CD8-positive, alpha-beta memory T cell (primary cell): ENCODE results near the gene POU6F2. TPM values are rescaled to one million over a fixed set of nuclear protein-coding genes. Genes with fewer than 3 reads are reported as not detected.
"Not testable (repeated sequence)": the region's sequence is repeated elsewhere in the genome, so short reads cannot be mapped to it uniquely, and the experiment has no call there.

Experiments
- CTCF ChIA-PET: fragments of 350-600 bp; sonication (Branson Sonifier 250); formaldehyde crosslinking; loops from one replicate; lab custom pipeline; 2021; ENCODE audit warnings: antibody characterized with exemption; lab: Charles Lee
- POLR2A ChIA-PET: fragments of 350-600 bp; sonication (Branson Sonifier 250); formaldehyde crosslinking; loops from one replicate; lab custom pipeline; 2021; ENCODE audit warnings: antibody characterized with exemption; lab: Charles Lee
- DNase-seq, 5 donors: peaks; one replicate each; pipeline versions ENCODE4 v3.0.0 to v3.0.0-alpha.2; 2020 to 2022; ENCODE audit warnings: mixed read lengths in 1 of 5
- H3K27ac ChIP-seq: one replicate; pipeline ENCODE4 v1.7.0; 2013; ENCODE audit warnings: low read depth, mild to moderate bottlenecking, low read length, moderate library complexity
- H3K27me3 ChIP-seq: 2 replicates; pipeline ENCODE4 v1.7.0; 2013; ENCODE audit warnings: low read length, mild to moderate bottlenecking; ENCODE audit not compliant: insufficient read depth, poor library complexity, severe bottlenecking
- H3K36me3 ChIP-seq: 2 replicates; pipeline ENCODE4 v1.7.0; 2013; ENCODE audit warnings: mild to moderate bottlenecking, low read length, moderate library complexity; ENCODE audit not compliant: insufficient read depth
- H3K4me1 ChIP-seq: 2 replicates; pipeline ENCODE4 v1.7.0; 2013; ENCODE audit warnings: mild to moderate bottlenecking, low read length, moderate library complexity; ENCODE audit not compliant: insufficient read depth
- H3K4me3 ChIP-seq: 2 replicates; pipeline ENCODE4 v1.7.0; 2013; ENCODE audit warnings: mild to moderate bottlenecking, low read length
- H3K9me3 ChIP-seq: 2 replicates; pipeline ENCODE4 v1.7.0; 2013; ENCODE audit warnings: mild to moderate bottlenecking, low read length
- H3K27ac Mint-ChIP-seq, 8 donors: one replicate each; pipeline ENCODE4 v1.8.0; 2020 to 2021; ENCODE audit warnings: mixed read lengths in 8 of 8, mild to moderate bottlenecking in 6 of 8, inconsistent platforms in 3 of 8, moderate library complexity in 3 of 8
- H3K27me3 Mint-ChIP-seq, 2 donors: one replicate each; pipeline ENCODE4 v1.8.0; 2020 to 2021; ENCODE audit warnings: mixed read lengths in 2 of 2, mild to moderate bottlenecking in 1 of 2, moderate library complexity in 1 of 2
- H3K36me3 Mint-ChIP-seq, 3 donors: one replicate each; pipeline ENCODE4 v1.8.0; 2020 to 2021; ENCODE audit warnings: mixed read lengths in 3 of 3, inconsistent platforms in 1 of 3, mild to moderate bottlenecking in 1 of 3
- H3K4me1 Mint-ChIP-seq, 3 donors: one replicate each; pipeline ENCODE4 v1.8.0; 2020 to 2021; ENCODE audit warnings: mixed read lengths in 3 of 3, inconsistent platforms in 1 of 3, mild to moderate bottlenecking in 1 of 3
- H3K4me3 Mint-ChIP-seq, 7 donors: one replicate each; pipeline ENCODE4 v1.8.0; 2020 to 2021; ENCODE audit warnings: mixed read lengths in 7 of 7, mild to moderate bottlenecking in 6 of 7, moderate library complexity in 4 of 7, inconsistent platforms in 2 of 7
- H3K9me3 Mint-ChIP-seq, 5 donors: one replicate each; pipeline ENCODE4 v1.8.0; 2020 to 2022; ENCODE audit warnings: mixed read lengths in 5 of 5, mild to moderate bottlenecking in 3 of 5, moderate library complexity in 2 of 5, inconsistent platforms in 1 of 5
- polyA plus RNA-seq: library from polyadenylated mRNA; unstranded; fragments of 300-500 nt; fragmentation: Illumina TruSeq; gene quantifications from one replicate; pipeline ENCODE4 v1.2.3, GENCODE V29; 2021
- total RNA-seq, 2 experiments: library from RNA; stranded (reverse); gene quantifications; one replicate each; pipeline ENCODE4 v1.2.3, GENCODE V29; 2021

POU6F2 gene
- total and polyA plus RNA-seq, 3 experiments from 2014 or later, result not detected

- H3K27me3 Mint-ChIP-seq, result peaks cover 0 to 1% of the 10 kb centered on the region in 2 donors
- no peaks in the 10 kb centered on the region for H3K4me1 Mint-ChIP-seq
Measured at GRCh38 chr7:39187130-39187529, 209.4 kb downstream of the POU6F2 start.

GRCh38 chr7:39192476-39192875 lies 214.8 kb downstream of the POU6F2 start:
- H3K36me3 Mint-ChIP-seq, result no peaks in the 10 kb centered on the region
- H3K27ac Mint-ChIP-seq, result no peak overlapping the region
- H3K4me1 Mint-ChIP-seq, result no peaks in the 10 kb centered on the region
- DNase-seq, result no peak
- peaks cover 0 to 2% (median 0%) of the 10 kb centered on the region in 5 donors for H3K9me3 Mint-ChIP-seq
- Histone ChIP-seq H3K9me3 (no peaks in the 10 kb centered on the region), H3K36me3 (no peaks in the 10 kb centered on the region), H3K4me1 (no peaks in the 10 kb centered on the region), H3K27me3 (no peaks in the 10 kb centered on the region), H3K4me3 (no peak overlapping the region), H3K27ac (no peak overlapping the region)
- H3K27me3 Mint-ChIP-seq, result peaks cover 0 to 1% of the 10 kb centered on the region in 2 donors
- POLR2A ChIA-PET, result no interaction called here
- no peak overlapping the region for H3K4me3 Mint-ChIP-seq
- CTCF ChIA-PET, result no interaction called here

More at GRCh38 chr7:39187130-39187529, 209.4 kb downstream of the POU6F2 start:
- ChIA-PET CTCF (no interaction called here), POLR2A (no interaction called here)
- Mint-ChIP-seq H3K9me3 (no peaks in the 10 kb centered on the region), H3K36me3 (no peaks in the 10 kb centered on the region), H3K27ac (no peak overlapping the region), H3K4me3 (no peak overlapping the region)
- Histone ChIP-seq H3K4me1 (no peaks in the 10 kb centered on the region), H3K27ac (no peak overlapping the region), H3K27me3 (no peaks in the 10 kb centered on the region), H3K9me3 (no peaks in the 10 kb centered on the region), H3K4me3 (no peak overlapping the region), H3K36me3 (no peaks in the 10 kb centered on the region)
- DNase-seq, result no peak

- CTCF ChIA-PET, H3K4me1 ChIP-seq, H3K4me3 Mint-ChIP-seq, H3K4me1 Mint-ChIP-seq, H3K9me3 ChIP-seq, H3K4me3 ChIP-seq, H3K27me3 Mint-ChIP-seq, POLR2A ChIA-PET, DNase-seq, H3K27ac ChIP-seq, H3K27ac Mint-ChIP-seq, H3K36me3 ChIP-seq, H3K36me3 Mint-ChIP-seq, H3K9me3 Mint-ChIP-seq, H3K27me3 ChIP-seq: not testable (repeated sequence)
Measured at GRCh38 chr7:39194388-39194787, 216.7 kb downstream of the POU6F2 start.

DNA sequence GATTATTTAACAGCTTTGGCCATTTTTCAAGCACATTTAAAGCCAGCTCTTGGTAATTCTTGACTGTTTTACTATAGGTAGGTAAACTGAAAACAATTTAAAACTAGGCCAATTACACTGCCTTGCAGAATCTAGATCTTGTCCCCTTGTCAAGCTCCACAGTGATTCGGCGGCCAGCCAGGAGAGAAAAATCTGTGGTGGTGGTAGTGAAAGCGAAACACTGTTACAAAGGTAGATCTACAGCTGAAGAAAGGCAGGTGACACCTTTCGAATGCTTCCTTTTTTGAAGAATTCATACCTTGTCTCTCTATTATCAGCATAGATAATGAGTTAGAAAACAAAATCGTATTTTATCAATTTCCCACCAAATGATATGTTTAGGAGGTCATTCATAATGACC lies 218.3 kb downstream of the POU6F2 start:
- no peak for DNase-seq
- ChIA-PET CTCF (no interaction called here), POLR2A (no interaction called here)
- Histone ChIP-seq H3K36me3 (no peaks in the 10 kb centered on the region), H3K4me1 (no peaks in the 10 kb centered on the region), H3K27ac (no peak overlapping the region), H3K4me3 (no peak overlapping the region), H3K27me3 (no peaks in the 10 kb centered on the region), H3K9me3 (no peaks in the 10 kb centered on the region)
- no peaks in the 10 kb centered on the region for H3K36me3 Mint-ChIP-seq
- H3K27me3 Mint-ChIP-seq, result no peaks in the 10 kb centered on the region
- no peak overlapping the region for H3K4me3 Mint-ChIP-seq
- peaks cover 0 to 2% (median 0%) of the 10 kb centered on the region in 5 donors for H3K9me3 Mint-ChIP-seq
- H3K27ac Mint-ChIP-seq, result no peak overlapping the region
- no peaks in the 10 kb centered on the region for H3K4me1 Mint-ChIP-seq

DNA sequence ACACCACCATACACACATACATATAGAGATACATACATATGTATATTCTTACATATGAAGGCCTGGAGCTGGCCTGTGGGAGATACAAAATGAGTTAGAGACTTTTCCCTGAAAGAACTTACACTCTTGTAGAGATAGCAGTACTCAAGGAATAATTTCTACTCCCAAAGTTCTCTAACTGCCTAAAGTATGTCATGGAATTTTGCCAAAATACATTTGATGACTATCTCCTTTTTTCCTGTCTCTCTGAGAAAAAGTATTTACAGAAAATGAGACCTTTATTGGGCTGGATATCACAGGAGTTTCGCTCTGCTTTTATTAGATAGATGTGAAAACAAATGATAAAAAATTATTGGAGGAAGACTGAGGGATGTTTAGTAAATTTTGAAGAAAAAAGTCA lies 220.1 kb downstream of the POU6F2 start:
- DNase-seq, result no peak
- Mint-ChIP-seq H3K4me3 (no peak overlapping the region), H3K27ac (no peak overlapping the region), H3K9me3 (peaks cover 0 to 2% (median 0%) of the 10 kb centered on the region in 5 donors), H3K36me3 (no peaks in the 10 kb centered on the region), H3K4me1 (no peaks in the 10 kb centered on the region), H3K27me3 (no peaks in the 10 kb centered on the region)
- no peak overlapping the region for H3K4me3 ChIP-seq
- no peak overlapping the region for H3K27ac ChIP-seq
- no peaks in the 10 kb centered on the region for H3K36me3 ChIP-seq
- H3K4me1 ChIP-seq, result no peaks in the 10 kb centered on the region
- no peaks in the 10 kb centered on the region for H3K9me3 ChIP-seq
- ChIA-PET CTCF (no interaction called here), POLR2A (no interaction called here)
- H3K27me3 ChIP-seq, result no peaks in the 10 kb centered on the region

DNA sequence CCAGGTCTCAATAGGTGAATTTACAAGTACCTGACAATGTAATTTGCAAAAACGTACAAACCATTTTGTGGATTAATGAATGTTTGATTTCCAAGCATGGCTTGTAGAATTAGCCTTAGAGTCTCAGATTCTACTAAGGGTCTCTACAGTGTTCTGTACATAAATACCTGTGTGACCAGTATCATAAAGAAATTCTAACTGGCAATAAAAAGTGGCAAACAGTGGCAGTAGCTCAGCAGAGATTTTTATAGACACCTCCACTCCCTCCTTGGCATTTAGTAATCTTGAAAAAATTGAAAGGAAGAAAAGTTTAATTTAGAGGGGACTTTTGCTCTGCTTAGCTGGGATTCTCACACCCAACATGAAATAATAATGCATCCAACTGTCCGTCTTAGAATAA lies 220.8 kb downstream of the POU6F2 start:
- no peaks in the 10 kb centered on the region for H3K36me3 ChIP-seq
- H3K27me3 Mint-ChIP-seq, result peaks cover 0 to under 1% of the 10 kb centered on the region in 2 donors
- no peak overlapping the region for H3K27ac Mint-ChIP-seq
- H3K27ac ChIP-seq, result no peak overlapping the region
- no peaks in the 10 kb centered on the region for H3K27me3 ChIP-seq
- H3K4me3 Mint-ChIP-seq, result no peak overlapping the region
- H3K4me1 Mint-ChIP-seq, result no peaks in the 10 kb centered on the region
- POLR2A ChIA-PET, result no interaction called here
- H3K4me1 ChIP-seq, result no peaks in the 10 kb centered on the region
- H3K9me3 Mint-ChIP-seq, result no peaks in the 10 kb centered on the region
- DNase-seq, result no peak
- CTCF ChIA-PET, result no interaction called here
- no peaks in the 10 kb centered on the region for H3K36me3 Mint-ChIP-seq
- H3K4me3 ChIP-seq, result no peak overlapping the region
- no peaks in the 10 kb centered on the region for H3K9me3 ChIP-seq

- Mint-ChIP-seq H3K27me3 (peaks cover 0 to 1% of the 10 kb centered on the region in 2 donors), H3K4me1 (no peaks in the 10 kb centered on the region), H3K4me3 (no peak overlapping the region), H3K36me3 (no peaks in the 10 kb centered on the region), H3K9me3 (no peaks in the 10 kb centered on the region), H3K27ac (no peak overlapping the region)
- no peaks in the 10 kb centered on the region for H3K27me3 ChIP-seq
- no peaks in the 10 kb centered on the region for H3K36me3 ChIP-seq
- DNase-seq, result no peak
- H3K27ac ChIP-seq, result no peak overlapping the region
- H3K4me3 ChIP-seq, result no peak overlapping the region
- H3K4me1 ChIP-seq, result no peaks in the 10 kb centered on the region
- POLR2A ChIA-PET, result no interaction called here
- no peaks in the 10 kb centered on the region for H3K9me3 ChIP-seq
- CTCF ChIA-PET, result no interaction called here
Measured at GRCh38 chr7:39199006-39199405, 221.3 kb downstream of the POU6F2 start.

GRCh38 chr7:39199951-39200350 lies 222.2 kb downstream of the POU6F2 start:
- H3K27ac ChIP-seq, result no peak overlapping the region
- no peaks in the 10 kb centered on the region for H3K36me3 Mint-ChIP-seq
- ChIA-PET POLR2A (no interaction called here), CTCF (interaction anchor here (0.8 kb wide), 1 partner anchor 56 kb away, joined by 3 read pairs; no protein-coding TSS in a partner anchor)
- no peak overlapping the region for H3K27ac Mint-ChIP-seq
- no peaks in the 10 kb centered on the region for H3K9me3 Mint-ChIP-seq
- H3K4me3 ChIP-seq, result no peak overlapping the region
- H3K27me3 Mint-ChIP-seq, result peaks cover 0 to 1% of the 10 kb centered on the region in 2 donors
- no peaks in the 10 kb centered on the region for H3K4me1 ChIP-seq
- no peaks in the 10 kb centered on the region for H3K27me3 ChIP-seq
- DNase-seq, result no peak
- no peaks in the 10 kb centered on the region for H3K36me3 ChIP-seq
- H3K4me1 Mint-ChIP-seq, result no peaks in the 10 kb centered on the region
- no peak overlapping the region for H3K4me3 Mint-ChIP-seq
- H3K9me3 ChIP-seq, result no peaks in the 10 kb centered on the region

- no peak overlapping the region for H3K4me3 Mint-ChIP-seq
- CTCF ChIA-PET, result no interaction called here
Measured at GRCh38 chr7:39202041-39202440, 224.3 kb downstream of the POU6F2 start.

More at GRCh38 chr7:39202041-39202440, 224.3 kb downstream of the POU6F2 start:
- POLR2A ChIA-PET, result no interaction called here
- no peaks in the 10 kb centered on the region for H3K36me3 ChIP-seq
- H3K9me3 ChIP-seq, result no peaks in the 10 kb centered on the region
- no peak overlapping the region for H3K4me3 ChIP-seq
- H3K36me3 Mint-ChIP-seq, result no peaks in the 10 kb centered on the region
- H3K4me1 Mint-ChIP-seq, result no peaks in the 10 kb centered on the region
- no peak for DNase-seq
- no peak overlapping the region for H3K27ac ChIP-seq
- no peaks in the 10 kb centered on the region for H3K4me1 ChIP-seq
- H3K27me3 ChIP-seq, result no peaks in the 10 kb centered on the region
- H3K27me3 Mint-ChIP-seq, result peaks cover 0 to 1% of the 10 kb centered on the region in 2 donors
- no peaks in the 10 kb centered on the region for H3K9me3 Mint-ChIP-seq
- no peak overlapping the region for H3K27ac Mint-ChIP-seq
